Smooth muscle cell of the coronary artery (primary cell): ENCODE data around the gene CLDN11. TPM values are rescaled to one million over a fixed set of nuclear protein-coding genes. Genes with fewer than 3 reads are reported as not detected.

Source experiments
- total RNA-seq: library from RNA; depleted of rRNA; stranded (reverse); fragments of >200 nt; gene quantifications from 2 replicates; pipeline ENCODE4 v1.2.3, GENCODE V29; 2014; ENCODE audit warnings: low replicate concordance

The CLDN11 gene
- 130 and 280 TPM in 2 replicates for total RNA-seq

DNA sequence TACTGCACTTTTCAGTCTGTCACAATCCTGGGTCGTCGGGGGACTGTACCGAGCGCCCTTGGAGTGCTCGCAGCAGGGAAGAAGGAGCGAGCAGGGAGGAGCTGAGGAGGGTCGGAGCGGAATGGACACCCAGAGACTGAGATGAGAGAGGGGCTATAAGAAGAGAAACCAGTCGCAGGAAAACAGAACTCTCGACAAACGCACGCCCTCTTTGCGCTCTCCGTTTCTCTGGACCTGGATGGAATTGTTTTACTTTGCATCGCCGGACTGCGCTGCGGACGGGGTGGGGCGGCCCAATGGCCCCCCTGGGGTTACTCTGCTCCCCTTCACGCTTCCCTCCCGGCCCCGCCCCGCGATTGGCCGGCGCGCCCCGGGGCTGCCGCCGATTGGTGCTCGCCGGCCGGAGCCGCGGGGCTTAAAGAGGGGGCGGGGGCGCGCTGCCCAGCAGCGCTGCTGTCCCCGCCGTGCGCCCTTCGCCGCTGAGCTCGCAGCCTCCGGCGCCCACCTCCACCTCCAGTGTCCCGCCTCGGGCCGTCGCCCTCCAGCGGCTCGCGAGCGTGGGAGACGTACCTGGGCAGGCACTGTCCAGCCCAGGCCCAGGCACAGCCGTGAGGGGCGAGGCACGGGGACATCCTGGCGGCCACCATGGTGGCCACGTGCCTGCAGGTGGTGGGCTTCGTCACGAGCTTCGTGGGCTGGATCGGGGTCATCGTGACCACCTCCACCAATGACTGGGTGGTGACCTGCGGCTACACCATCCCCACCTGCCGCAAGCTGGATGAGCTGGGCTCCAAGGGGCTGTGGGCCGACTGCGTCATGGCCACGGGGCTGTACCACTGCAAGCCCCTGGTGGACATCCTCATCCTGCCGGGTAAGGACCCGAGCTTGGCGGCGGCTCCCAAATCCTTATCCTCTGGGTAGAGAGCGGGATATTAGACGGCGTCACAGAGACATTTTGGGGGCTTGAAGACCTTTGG, at the start of gene CLDN11:
CLDN11 (plus strand) TSS at position 447 of the 977 bp plus-strand sequence; CDS start at position 646, 199 bp downstream.

Other genes with a start within 250 kb of the CLDN11 start
- 11.0 and 20.9 TPM in 2 replicates for gene PHC3, start 237.1 kb upstream of the CLDN11 start, total RNA-seq
- 25.7 and 78.2 TPM in 2 replicates for gene PRKCI, start 196.4 kb upstream of the CLDN11 start, total RNA-seq
- gene SKIL, start 61.2 kb upstream of the CLDN11 start, total RNA-seq = 20.1 and 107 TPM in 2 replicates
- gene SLC7A14, start 167.2 kb downstream of the CLDN11 start, total RNA-seq = 0.60 and 0.70 TPM in 2 replicates